GM21723 (cell line): ENCODE measurements around the gene P3H4.

ENCODE experiments used
- ATAC-seq: cut with Tn5 transposase; IDR thresholded peaks from one replicate; pipeline ENCODE4 v1.9.1; 2021; ENCODE audit warnings: mild to moderate bottlenecking, moderate library complexity; ENCODE audit not compliant: unreplicated experiment

P3H4 gene

DNA sequence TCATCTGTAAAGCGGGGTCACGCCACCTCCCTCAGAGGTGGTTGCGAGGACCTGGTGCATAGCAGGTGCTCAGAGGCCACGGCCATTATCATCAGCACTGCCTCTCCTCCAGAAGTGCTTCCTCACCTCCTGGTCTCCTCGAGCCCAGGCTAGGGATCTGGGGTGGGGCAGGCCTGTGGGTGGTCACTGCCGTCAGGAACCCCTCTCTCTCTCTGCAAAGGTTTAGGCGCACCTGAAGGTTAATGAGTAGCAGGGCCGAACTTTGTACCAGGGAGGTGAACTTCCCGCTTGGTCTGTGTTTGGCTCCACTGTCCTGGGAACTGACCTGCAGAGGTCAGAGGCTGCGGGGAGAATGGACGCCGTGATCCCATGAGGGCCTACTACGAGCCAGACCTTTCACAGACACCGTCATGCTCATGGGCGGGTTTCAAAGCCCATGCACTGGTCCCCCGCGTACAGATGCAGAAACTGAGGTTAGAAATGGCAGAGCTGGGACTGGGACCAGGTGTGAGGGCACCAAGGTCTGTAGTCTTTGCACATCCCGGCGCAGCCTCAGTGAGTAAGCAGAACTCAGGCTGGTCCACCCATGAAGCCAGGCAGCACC is 39.1 kb downstream of the P3H4 start:
- ATAC-seq = no peak

GRCh38 chr17:41772218-41772585 is 39.5 kb downstream of the P3H4 start:
- no peak for ATAC-seq

GRCh38 chr17:41771389-41772206 is 40.2 kb downstream of the P3H4 start:
- no peak for ATAC-seq

- no peak for ATAC-seq
These were observed 41.8 kb downstream of the P3H4 start for GRCh38 chr17:41769985-41770384.

- ATAC-seq = no peak
These were observed 42.3 kb downstream of the P3H4 start for GRCh38 chr17:41769346-41769862.

GRCh38 chr17:41768682-41769288 is 43.0 kb downstream of the P3H4 start:
- no peak for ATAC-seq

DNA sequence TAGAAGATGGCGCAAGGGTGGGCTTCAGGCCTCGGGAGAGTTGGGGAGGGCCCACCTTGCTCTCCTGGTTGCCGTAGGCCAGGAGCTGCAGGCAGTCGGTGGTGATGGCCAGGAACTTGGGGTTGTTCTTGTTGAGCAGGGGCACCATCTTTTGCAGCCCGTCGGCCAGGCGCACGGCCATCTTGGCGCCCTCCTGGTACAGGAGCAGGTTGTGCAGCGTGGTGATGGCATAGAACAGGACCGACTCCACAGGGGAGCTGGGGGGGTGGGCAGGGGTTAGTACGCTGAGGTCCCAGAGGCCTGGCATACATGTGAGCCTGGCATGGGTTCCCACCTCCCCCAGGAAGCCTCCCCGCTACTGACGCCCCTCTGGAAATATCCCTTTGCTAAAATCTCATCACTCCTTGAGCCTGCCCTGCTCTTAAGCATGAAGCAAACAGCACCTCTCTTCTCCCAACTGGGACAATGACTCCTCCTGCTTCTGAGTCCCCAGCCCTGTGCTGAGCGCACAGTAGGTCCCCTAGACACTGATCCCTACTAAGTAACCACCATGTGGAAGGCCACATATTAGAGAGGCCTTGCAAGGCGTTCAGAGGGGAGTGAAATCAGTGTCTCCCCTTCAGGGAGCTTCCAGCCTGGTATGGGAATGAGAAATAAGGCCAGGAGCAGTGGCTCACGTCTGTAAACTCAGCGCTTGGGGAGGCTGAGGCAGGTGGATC is 44.3 kb downstream of the P3H4 start:
- no peak for ATAC-seq

GRCh38 chr17:41766135-41766534 is 45.6 kb downstream of the P3H4 start:
- ATAC-seq = no peak

- no peak for ATAC-seq
These were observed 48.4 kb downstream of the P3H4 start for GRCh38 chr17:41763327-41763726.

GRCh38 chr17:41762841-41763240 is 48.9 kb downstream of the P3H4 start:
- no peak for ATAC-seq

DNA sequence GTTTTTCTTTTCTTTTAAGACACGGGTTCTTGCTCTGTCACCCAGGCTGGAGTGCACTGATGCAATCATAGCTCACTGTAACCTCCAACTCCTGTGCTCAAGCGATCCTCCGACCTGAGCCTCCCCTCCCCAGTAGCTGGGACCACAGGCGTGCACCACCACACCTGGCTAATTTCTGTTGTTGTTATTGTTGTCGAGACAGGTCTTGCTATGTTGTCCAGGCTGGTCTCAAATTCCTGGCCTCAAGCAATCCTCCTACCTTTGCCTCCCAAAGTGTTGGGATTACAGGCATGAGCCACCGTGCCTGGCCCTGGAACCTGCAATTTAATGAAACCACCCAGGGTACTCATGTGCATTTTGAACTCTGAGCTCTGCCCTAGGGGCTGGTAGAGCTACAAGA is 49.4 kb downstream of the P3H4 start:
- ATAC-seq = no peak

- ATAC-seq = no peak
These were observed 50.9 kb downstream of the P3H4 start for GRCh38 chr17:41760878-41761277.

GRCh38 chr17:41758601-41759000 is 53.1 kb downstream of the P3H4 start:
- ATAC-seq = no peak

DNA sequence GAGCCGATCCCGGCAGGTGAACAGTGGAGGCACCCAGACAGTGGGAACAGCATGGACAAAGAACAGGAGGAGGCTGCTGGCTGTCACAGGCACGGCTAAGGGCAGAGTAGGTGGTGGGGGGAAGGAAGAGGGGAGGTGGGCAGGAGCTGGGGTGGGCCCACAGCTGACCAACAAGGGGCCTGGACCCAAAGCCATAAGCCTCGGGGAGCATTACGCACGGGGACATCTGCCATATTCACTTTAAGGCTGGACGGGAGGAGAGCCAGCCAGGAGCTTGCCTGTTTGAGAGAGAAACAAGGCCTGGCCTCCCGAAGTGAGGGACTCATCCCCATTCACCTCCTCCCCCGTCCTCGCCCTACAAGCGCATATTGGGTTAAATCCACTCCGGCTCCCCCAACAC is 57.7 kb downstream of the P3H4 start:
- ATAC-seq = no peak
